C4-2B (cell line): ENCODE results near the gene MATCAP1.

ENCODE experiments used
- CTCF ChIP-seq: fragments of 450-650 bp; conservative IDR thresholded peaks from 2 replicates; pipeline ENCODE4 v1.5.1; 2017; ENCODE audit warnings: mild to moderate bottlenecking
- ZFX ChIP-seq: fragments of 450-650 bp; IDR thresholded peaks from 2 replicates; pipeline ENCODE4 v1.6.1; 2017

- no peak for TF ChIP-seq CTCF
- no peak for TF ChIP-seq ZFX
These were observed 25.7 kb downstream of the MATCAP1 start for GRCh38 chr16:67157892-67158635.
